Kidney (tissue), 14 donors: ENCODE measurements around the gene SMAD1. TPM values are rescaled to one million over a fixed set of nuclear protein-coding genes. Genes with fewer than 3 reads are reported as not detected.

Experiments
- DNase-seq, 5 donors: peaks; one replicate each; pipeline ENCODE4 v3.0.0-alpha.2; 2013 to 2020
- FAIRE-seq: peaks from 2 replicates; lab custom pipeline; 2012; peaks lifted over from hg19 to GRCh38; lab: Jason Lieb, UNC
- H3K27ac ChIP-seq, 2 donors: one replicate each; pipeline ENCODE4 v1.7.0; 2013; ENCODE audit warnings: low read depth in 2 of 2, low read length in 2 of 2, inconsistent platforms in 1 of 2
- H3K27me3 ChIP-seq: one replicate; pipeline ENCODE4 v1.7.1; 2013; ENCODE audit warnings: low read length, inconsistent platforms; ENCODE audit not compliant: control insufficient read depth, insufficient read depth
- H3K36me3 ChIP-seq, 3 donors: one replicate each; pipeline versions ENCODE4 v1.7.0 to v1.7.1; 2013; ENCODE audit warnings: low read length in 3 of 3, control low read depth in 1 of 3, inconsistent platforms in 1 of 3; ENCODE audit not compliant: insufficient read depth in 3 of 3, control insufficient read depth in 2 of 3
- H3K4me1 ChIP-seq, 3 donors: one replicate each; pipeline versions ENCODE4 v1.7.0 to v1.7.1; 2013; ENCODE audit warnings: low read length in 3 of 3, inconsistent platforms in 1 of 3, low read depth in 1 of 3; ENCODE audit not compliant: control insufficient read depth in 2 of 3, insufficient read depth in 2 of 3
- H3K4me3 ChIP-seq, 3 donors: one replicate each; pipeline versions ENCODE4 v1.7.0 to v1.8.1; 2013; ENCODE audit warnings: low read length in 3 of 3, control low read depth in 1 of 3, inconsistent platforms in 1 of 3
- H3K9ac ChIP-seq, 3 donors: one replicate each; pipeline versions ENCODE4 v1.7.0 to v1.7.1; 2013; ENCODE audit warnings: low read length in 3 of 3, control low read depth in 1 of 3, inconsistent platforms in 1 of 3
- H3K9me3 ChIP-seq, 3 donors: one replicate each; pipeline versions ENCODE4 v1.7.0 to v1.7.1; 2013; ENCODE audit warnings: low read length in 3 of 3, control low read depth in 1 of 3, inconsistent platforms in 1 of 3; ENCODE audit not compliant: control insufficient read depth in 2 of 3, insufficient read depth in 1 of 3
- CTCF ChIP-seq: IDR thresholded peaks from 3 replicates; pipeline ENCODE4 v1.5.1; 2012; ENCODE audit warnings: mild to moderate bottlenecking, moderate library complexity, borderline replicate concordance; ENCODE audit not compliant: insufficient read depth; ENCODE audit errors: extremely low read depth
- intact Hi-C: fragments of 100-400 bp; cut with DNase I; formaldehyde crosslinking; loops from one replicate; pipeline ENCODE4 v1.11.1; 2022
- polyA plus RNA-seq: library from polyadenylated mRNA; stranded (reverse); fragments of 350-450 nt; fragmentation: Illumina TruSeq; extraction: RNeasy Lipid Tissue Mini Kit (QIAGEN cat#74804); gene quantifications from one replicate; pipeline ENCODE4 v1.2.3, GENCODE V29; 2014; ENCODE audit warnings: low read depth, low replicate concordance; ENCODE audit not compliant: insufficient read depth
- total RNA-seq: library from RNA; stranded (reverse); fragmentation: NEBNext Ultra II Directional; extraction: Animal tissue kit (Norgen Biotek cat#: 25700); gene quantifications from one replicate; pipeline ENCODE4 v1.2.1, GENCODE V29; 2021
- donor health status: control.
- donor health status: control.
- donor health status: control.
- donor health status: control.
- donor health status: control.
- donor health status: DM: yes; HTN: yes; CAD: no.
- donor health status: Normal renal cell carcinoma (clear cell type).

SMAD1 gene
- total and polyA plus RNA-seq, 2 donors from 2014 or later, result 8.9 to 39.5 TPM

DNA sequence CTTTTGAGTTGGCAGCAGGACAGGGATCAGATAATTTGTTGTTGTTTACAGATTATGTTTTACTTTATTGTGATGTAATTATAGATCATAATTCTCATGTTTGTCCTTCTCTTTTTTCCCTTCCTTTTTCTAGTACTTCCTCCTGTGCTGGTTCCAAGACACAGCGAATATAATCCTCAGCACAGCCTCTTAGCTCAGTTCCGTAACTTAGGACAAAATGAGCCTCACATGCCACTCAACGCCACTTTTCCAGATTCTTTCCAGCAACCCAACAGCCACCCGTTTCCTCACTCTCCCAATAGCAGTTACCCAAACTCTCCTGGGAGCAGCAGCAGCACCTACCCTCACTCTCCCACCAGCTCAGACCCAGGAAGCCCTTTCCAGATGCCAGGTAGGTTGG, 58.0 kb downstream of the SMAD1 start:
- Histone ChIP-seq H3K27ac (no peak overlapping the region), H3K36me3 (peaks cover 0 to 3% (median 0%) of the 10 kb centered on the region in 3 donors), H3K4me1 (peaks cover 2 to 12% (median 11%) of the 10 kb centered on the region in 3 donors), H3K4me3 (no peak overlapping the region), H3K27me3 (no peaks in the 10 kb centered on the region), H3K9ac (no peak overlapping the region), H3K9me3 (no peaks in the 10 kb centered on the region)
- intact Hi-C loops, result no loop called here
- DNase-seq (no peak), FAIRE-seq (no peak)
- TF ChIP-seq CTCF, result no peak

DNA sequence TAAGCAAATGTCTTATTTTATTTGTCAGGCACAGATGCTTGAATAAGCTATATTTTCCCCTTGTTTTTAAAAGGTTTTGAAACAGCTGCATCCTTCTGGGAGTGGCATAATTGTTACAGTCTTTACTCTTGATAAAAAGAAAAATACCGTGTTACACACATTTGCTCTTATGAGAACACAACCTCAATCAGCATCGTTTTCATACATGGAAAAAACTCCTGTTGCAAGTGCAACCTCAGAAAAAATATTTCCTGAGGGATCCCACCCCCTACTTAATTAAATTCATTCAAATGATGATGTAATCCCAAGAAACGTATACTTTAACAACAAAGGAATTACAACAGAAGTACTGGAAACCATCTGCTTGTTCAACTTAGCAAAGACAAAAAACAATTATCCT, 58.6 kb downstream of the SMAD1 start:
- Histone ChIP-seq H3K27ac (no peak overlapping the region), H3K4me1 (peaks cover 2 to 12% (median 11%) of the 10 kb centered on the region in 3 donors), H3K4me3 (no peak overlapping the region), H3K9me3 (no peaks in the 10 kb centered on the region), H3K36me3 (peaks cover 0 to 3% (median 0%) of the 10 kb centered on the region in 3 donors), H3K27me3 (no peaks in the 10 kb centered on the region), H3K9ac (no peak overlapping the region)
- FAIRE-seq (no peak), DNase-seq (no peak)
- no peak for TF ChIP-seq CTCF
- intact Hi-C loops, result no loop called here

DNA sequence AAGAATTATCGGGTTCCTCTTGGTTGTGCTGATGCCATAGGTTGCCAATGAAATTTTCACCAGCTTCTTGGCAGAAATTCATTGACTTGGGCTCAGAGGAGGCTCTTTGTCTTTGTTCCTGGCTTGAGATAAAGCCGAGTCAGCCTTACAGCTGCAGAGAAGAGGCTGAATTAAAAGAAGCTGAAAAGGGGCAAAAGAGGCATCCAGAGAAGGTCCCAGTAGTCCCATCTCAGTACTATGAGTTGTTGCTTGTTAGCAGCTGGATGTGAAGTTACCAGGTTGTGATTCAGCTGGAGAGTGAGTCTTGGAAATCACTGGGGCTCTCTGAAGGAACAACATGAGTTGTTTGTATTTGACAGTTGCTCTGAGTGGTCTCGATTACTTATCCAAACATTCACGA, 59.7 kb downstream of the SMAD1 start:
- DNase-seq (no peak), FAIRE-seq (no peak)
- no peak overlapping the region for H3K9ac ChIP-seq
- H3K27ac ChIP-seq, result no peak overlapping the region
- TF ChIP-seq CTCF, result no peak
- H3K4me3 ChIP-seq, result no peak overlapping the region
- no peaks in the 10 kb centered on the region for H3K27me3 ChIP-seq
- no peaks in the 10 kb centered on the region for H3K9me3 ChIP-seq
- intact Hi-C loops, result no loop called here
- peaks cover 4 to 12% (median 11%) of the 10 kb centered on the region in 3 donors for H3K4me1 ChIP-seq
- peaks cover 0 to 3% (median 0%) of the 10 kb centered on the region in 3 donors for H3K36me3 ChIP-seq

DNA sequence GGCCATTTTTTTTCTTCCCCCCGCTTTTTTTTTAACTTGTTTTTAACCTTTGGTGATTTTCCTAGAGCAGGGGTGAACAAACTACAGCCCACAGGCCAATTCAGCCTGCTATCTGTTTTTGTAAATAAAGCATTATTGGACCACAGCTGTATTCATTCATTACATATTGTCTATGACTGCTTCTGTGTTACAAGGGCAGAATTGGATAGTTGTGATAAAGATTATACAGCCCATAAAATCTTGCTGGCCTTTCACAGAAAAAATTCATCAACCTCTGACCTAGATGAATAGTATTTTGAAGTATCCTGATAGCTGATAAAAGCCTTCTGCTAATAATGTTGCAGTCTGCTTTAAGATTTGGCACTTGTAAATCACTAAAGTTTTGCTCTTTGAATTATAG, 63.4 kb downstream of the SMAD1 start:
- intact Hi-C loops, result no loop called here
- no peak overlapping the region for H3K27ac ChIP-seq

More for the DNA sequence above, 63.4 kb downstream of the SMAD1 start:
- H3K9ac ChIP-seq, result no peak overlapping the region
- no peaks in the 10 kb centered on the region for H3K9me3 ChIP-seq
- H3K27me3 ChIP-seq, result no peaks in the 10 kb centered on the region
- H3K36me3 ChIP-seq, result peaks cover 0 to 5% (median 5%) of the 10 kb centered on the region in 3 donors
- H3K4me3 ChIP-seq, result no peak overlapping the region
- FAIRE-seq, result no peak
- DNase-seq, result peak in 2 of 5 donors; percentile 51 to 78
- TF ChIP-seq CTCF, result no peak
- peaks cover 0 to 5% (median 3%) of the 10 kb centered on the region in 3 donors for H3K4me1 ChIP-seq
